Skeletal muscle tissue (tissue), 4 donors: ENCODE results near the gene FIGNL2. TPM values are rescaled to one million over a fixed set of nuclear protein-coding genes. Genes with fewer than 3 reads are reported as not detected.

Experiments
- H3K27ac ChIP-seq: one replicate; pipeline ENCODE4 v1.7.0; 2013; ENCODE audit warnings: mild to moderate bottlenecking, low read depth, low read length, inconsistent platforms
- H3K27me3 ChIP-seq, 3 donors: one replicate each; pipeline ENCODE4 v1.7.0; 2013; ENCODE audit warnings: low read length in 3 of 3; ENCODE audit not compliant: control insufficient read depth in 3 of 3, insufficient read depth in 3 of 3
- H3K36me3 ChIP-seq, 3 donors: one replicate each; pipeline ENCODE4 v1.7.0; 2013; ENCODE audit warnings: low read length in 3 of 3; ENCODE audit not compliant: control insufficient read depth in 3 of 3, insufficient read depth in 3 of 3
- H3K4me1 ChIP-seq, 3 donors: one replicate each; pipeline ENCODE4 v1.7.0; 2013; ENCODE audit warnings: low read length in 3 of 3, mild to moderate bottlenecking in 3 of 3; ENCODE audit not compliant: control insufficient read depth in 3 of 3, insufficient read depth in 3 of 3
- H3K4me3 ChIP-seq, 3 donors: one replicate each; pipeline ENCODE4 v1.7.0; 2013; ENCODE audit warnings: low read length in 3 of 3
- H3K9ac ChIP-seq, 3 donors: one replicate each; pipeline ENCODE4 v1.7.0; 2013; ENCODE audit warnings: low read length in 3 of 3, mild to moderate bottlenecking in 3 of 3, moderate library complexity in 2 of 3, low read depth in 1 of 3
- H3K9me3 ChIP-seq, 3 donors: one replicate each; pipeline ENCODE4 v1.7.0; 2013; ENCODE audit warnings: low read length in 3 of 3; ENCODE audit not compliant: control insufficient read depth in 3 of 3
- total RNA-seq: library from RNA; depleted of rRNA; stranded (reverse); fragments of >200 nt; gene quantifications from one replicate; pipeline ENCODE4 v1.2.3, GENCODE V29; 2014
- donor health status: Osteomylitis.

Gene FIGNL2
- total RNA-seq, 1 donor from 2014 or later = 1.0 TPM

- Histone ChIP-seq H3K27ac (no peak overlapping the region), H3K9me3 (no peaks in the 10 kb centered on the region), H3K9ac (no peak overlapping the region), H3K27me3 (peaks cover 18 to 47% (median 37%) of the 10 kb centered on the region in 3 donors), H3K4me3 (no peak overlapping the region), H3K36me3 (no peaks in the 10 kb centered on the region), H3K4me1 (peaks cover 19 to 25% (median 25%) of the 10 kb centered on the region in 3 donors)
These were observed 570 bp upstream of the FIGNL2 start for GRCh38 chr12:51848841-51849735.

DNA sequence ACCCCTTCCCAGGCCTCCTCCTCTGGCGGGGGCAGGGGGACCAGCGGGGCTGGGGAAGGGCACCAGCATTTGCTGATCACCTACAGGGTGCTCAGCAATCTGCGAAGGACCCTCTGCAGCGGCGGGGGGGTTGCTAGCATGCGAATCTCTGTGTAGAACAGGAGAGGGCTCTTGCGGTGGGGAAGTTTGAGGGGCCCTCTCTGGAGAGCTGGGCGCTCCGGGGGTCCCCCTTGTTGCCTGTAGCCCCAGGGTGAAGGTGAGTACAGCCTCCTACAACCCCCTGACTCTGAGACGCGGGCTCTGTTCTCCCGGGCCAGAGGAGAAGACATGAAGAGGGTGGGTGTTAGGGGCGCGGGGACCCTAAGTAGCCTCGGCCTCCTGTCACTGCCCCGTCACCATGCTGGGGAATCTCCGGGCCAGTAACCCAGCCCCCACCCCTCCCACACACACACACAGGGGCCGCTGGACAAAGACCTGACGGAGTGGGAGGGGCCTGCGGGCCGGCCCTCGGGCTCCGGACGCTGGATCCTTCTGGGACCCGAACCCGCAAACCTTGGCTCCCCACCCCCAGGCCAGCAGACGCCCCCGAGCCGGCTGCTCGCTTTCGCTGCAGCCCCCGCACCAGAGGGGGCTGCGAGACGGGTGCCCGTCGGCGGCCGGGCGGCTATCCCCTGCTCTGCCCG is 734 bp downstream of the FIGNL2 start:
- peak overlapping the region in 1 of 3 donors; percentile 45 for H3K9ac ChIP-seq
- H3K27ac ChIP-seq = no peak overlapping the region
- peaks cover 21 to 53% (median 41%) of the 10 kb centered on the region in 3 donors for H3K27me3 ChIP-seq
- H3K36me3 ChIP-seq = no peaks in the 10 kb centered on the region
- H3K4me3 ChIP-seq = peak overlapping the region; percentile 30 to 69 (median 59)
- no peaks in the 10 kb centered on the region for H3K9me3 ChIP-seq
- H3K4me1 ChIP-seq = peaks cover 19 to 25% (median 25%) of the 10 kb centered on the region in 3 donors

- H3K4me1 ChIP-seq = peaks cover 17 to 25% (median 23%) of the 10 kb centered on the region in 3 donors
- peak overlapping the region in 2 of 3 donors; percentile 50 to 66 for H3K9ac ChIP-seq
- H3K36me3 ChIP-seq = no peaks in the 10 kb centered on the region
- peak overlapping the region; percentile 59 to 69 (median 63) for H3K4me3 ChIP-seq
- H3K9me3 ChIP-seq = no peaks in the 10 kb centered on the region
- peaks cover 23 to 54% (median 45%) of the 10 kb centered on the region in 3 donors for H3K27me3 ChIP-seq
- no peak overlapping the region for H3K27ac ChIP-seq
These were observed 1.4 kb downstream of the FIGNL2 start for GRCh38 chr12:51846911-51847642.

DNA sequence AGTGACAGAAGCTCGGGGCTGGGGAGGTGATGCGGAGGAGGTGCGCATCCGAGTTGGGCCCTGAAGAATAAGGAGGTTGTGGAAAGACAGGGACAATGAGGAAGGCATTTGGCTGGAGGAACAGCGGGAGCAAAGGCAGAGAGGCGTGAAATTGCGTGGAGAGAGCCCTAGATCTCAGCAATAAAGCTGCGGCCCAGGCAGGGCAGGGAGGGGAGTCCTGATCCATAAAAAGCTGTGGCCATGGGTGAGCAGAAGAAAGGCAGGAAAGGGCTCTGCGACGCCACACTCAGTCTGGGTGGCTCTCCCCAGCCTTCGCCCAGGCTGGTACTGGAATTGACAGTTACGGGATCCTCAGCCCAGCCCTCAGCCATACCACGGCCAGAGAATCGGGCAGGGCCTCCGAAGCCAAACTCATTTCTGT is 2.2 kb downstream of the FIGNL2 start:
- Histone ChIP-seq H3K4me1 (peaks cover 15 to 25% (median 19%) of the 10 kb centered on the region in 3 donors), H3K4me3 (peak overlapping the region in 1 of 3 donors; percentile 2), H3K27me3 (peaks cover 27 to 51% (median 45%) of the 10 kb centered on the region in 3 donors), H3K36me3 (no peaks in the 10 kb centered on the region), H3K9ac (peak overlapping the region in 1 of 3 donors; percentile 20), H3K9me3 (no peaks in the 10 kb centered on the region), H3K27ac (no peak overlapping the region)

- Histone ChIP-seq H3K36me3 (no peaks in the 10 kb centered on the region), H3K9ac (no peak overlapping the region), H3K9me3 (no peaks in the 10 kb centered on the region), H3K4me3 (no peak overlapping the region), H3K27ac (no peak overlapping the region), H3K4me1 (peaks cover 8 to 21% (median 13%) of the 10 kb centered on the region in 3 donors), H3K27me3 (peaks cover 27 to 53% (median 45%) of the 10 kb centered on the region in 3 donors)
These were observed 3.0 kb downstream of the FIGNL2 start for GRCh38 chr12:51845482-51845881.

GRCh38 chr12:51844854-51845253 is 3.7 kb downstream of the FIGNL2 start:
- peaks cover 8 to 21% (median 9%) of the 10 kb centered on the region in 3 donors for H3K4me1 ChIP-seq
- H3K27me3 ChIP-seq = peaks cover 27 to 51% (median 43%) of the 10 kb centered on the region in 3 donors
- H3K36me3 ChIP-seq = no peaks in the 10 kb centered on the region
- no peak overlapping the region for H3K9ac ChIP-seq
- no peaks in the 10 kb centered on the region for H3K9me3 ChIP-seq
- H3K27ac ChIP-seq = no peak overlapping the region
- no peak overlapping the region for H3K4me3 ChIP-seq

- peaks cover 22 to 35% (median 32%) of the 10 kb centered on the region in 3 donors for H3K27me3 ChIP-seq
- no peak overlapping the region for H3K9ac ChIP-seq
- H3K4me3 ChIP-seq = no peak overlapping the region
- peaks cover 9 to 22% (median 22%) of the 10 kb centered on the region in 3 donors for H3K4me1 ChIP-seq
- no peak overlapping the region for H3K27ac ChIP-seq
- H3K36me3 ChIP-seq = no peaks in the 10 kb centered on the region
- no peaks in the 10 kb centered on the region for H3K9me3 ChIP-seq
These were observed 6.8 kb downstream of the FIGNL2 start for GRCh38 chr12:51841727-51842126.

DNA sequence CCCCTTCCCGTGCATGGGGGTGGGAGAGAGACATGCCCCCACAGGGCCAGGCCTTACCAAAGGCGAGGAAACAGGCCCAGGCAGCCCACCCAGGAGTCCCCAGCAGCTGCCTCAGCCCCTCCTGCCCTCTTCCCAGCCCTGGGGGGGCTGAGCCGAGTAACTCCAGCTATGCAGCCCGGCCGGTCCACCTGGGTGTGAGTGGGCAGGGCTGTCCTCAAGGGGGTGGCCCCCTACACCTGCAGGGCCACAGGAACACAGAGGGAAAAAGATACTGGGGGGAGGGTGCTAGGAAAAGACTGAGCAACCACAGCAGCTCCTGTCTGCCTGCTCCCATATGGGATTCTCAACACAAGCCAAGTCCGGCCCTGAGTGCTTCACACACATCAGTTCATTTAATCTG is 7.6 kb downstream of the FIGNL2 start:
- Histone ChIP-seq H3K27me3 (peaks cover 15 to 28% (median 24%) of the 10 kb centered on the region in 3 donors), H3K4me3 (no peak overlapping the region), H3K27ac (no peak overlapping the region), H3K9me3 (no peaks in the 10 kb centered on the region), H3K9ac (no peak overlapping the region), H3K36me3 (no peaks in the 10 kb centered on the region), H3K4me1 (peaks cover 9 to 19% (median 14%) of the 10 kb centered on the region in 3 donors)

- Histone ChIP-seq H3K9ac (no peak overlapping the region), H3K36me3 (no peaks in the 10 kb centered on the region), H3K4me3 (no peak overlapping the region), H3K27ac (no peak overlapping the region), H3K9me3 (no peaks in the 10 kb centered on the region), H3K4me1 (peaks cover 9 to 21% (median 14%) of the 10 kb centered on the region in 3 donors), H3K27me3 (peaks cover 10 to 20% (median 11%) of the 10 kb centered on the region in 3 donors)
These were observed 9.1 kb downstream of the FIGNL2 start for GRCh38 chr12:51839310-51839947.
